ENCODE data around the gene LIFR. TPM values are rescaled to one million over a fixed set of nuclear protein-coding genes. Genes with fewer than 3 reads are reported as not detected.

The LIFR gene
- total RNA-seq, 1 donor from 2014 or later: 16.0 TPM

- Mint-ChIP-seq H3K36me3 (ENCODE audit: low read depth, unreplicated experiment) (no peaks in the 10 kb centered on the region), H3K9me3 (ENCODE audit: unreplicated experiment) (no peaks in the 10 kb centered on the region), H3K4me3 (ENCODE audit: unreplicated experiment) (peak overlapping the region; percentile 90), H3K4me1 (ENCODE audit: low read depth, unreplicated experiment) (peaks cover 9% of the 10 kb centered on the region), H3K27ac (ENCODE audit: unreplicated experiment) (no peak overlapping the region), H3K27me3 (ENCODE audit: low read depth, unreplicated experiment) (peaks cover 11% of the 10 kb centered on the region)
- Histone ChIP-seq H4K20me1 (ENCODE audit: insufficient read depth, low read length) (peaks cover 17% of the 10 kb centered on the region), H3K4me1 (ENCODE audit: insufficient read depth, low read length) (peaks cover 8% of the 10 kb centered on the region), H3K27me3 (ENCODE audit: insufficient read depth, low read length) (peaks cover 4% of the 10 kb centered on the region), H3K27ac (ENCODE audit: low read depth, low read length) (no peak overlapping the region), H3K9ac (ENCODE audit: low read length) (no peak overlapping the region), H3K4me3 (ENCODE audit: insufficient read depth, low read depth, low read length) (peak overlapping the region; percentile 80), H3K4me2 (ENCODE audit: low read length) (peak overlapping the region; percentile 92), H3K79me2 (ENCODE audit: insufficient read depth, low read length) (peaks cover 10% of the 10 kb centered on the region), H3K36me3 (ENCODE audit: insufficient read depth, low read length) (no peaks in the 10 kb centered on the region), H2AFZ (ENCODE audit: low read depth, low read length) (no peak overlapping the region), H3K9me3 (ENCODE audit: insufficient read depth, low read depth, low read length) (no peaks in the 10 kb centered on the region)
- DNase-seq (ENCODE audit: low read depth) (no peak), FAIRE-seq (no peak)
- TF ChIP-seq EZH2 (IDR thresholded peaks at IDR 0.05; ENCODE audit: insufficient read depth, low read length): no peak
- TF ChIP-seq CTCF (IDR thresholded peaks at IDR 0.05; ENCODE audit: insufficient read depth, low read depth, low read length): no peak
Measured at GRCh38 chr5:38557792-38558191, 1.3 kb upstream of the LIFR start.

GRCh38 chr5:38557308-38557710, 863 bp upstream of the LIFR start:
- peak overlapping the region; percentile 66 for H3K27ac Mint-ChIP-seq (ENCODE audit: unreplicated experiment)
- Histone ChIP-seq H3K9me3 (ENCODE audit: insufficient read depth, low read depth, low read length) (no peaks in the 10 kb centered on the region), H4K20me1 (ENCODE audit: insufficient read depth, low read length) (peaks cover 17% of the 10 kb centered on the region), H3K4me1 (ENCODE audit: insufficient read depth, low read length) (peaks cover 8% of the 10 kb centered on the region), H3K27me3 (ENCODE audit: insufficient read depth, low read length) (peaks cover 2% of the 10 kb centered on the region), H3K9ac (ENCODE audit: low read length) (peak overlapping the region; percentile 91), H3K36me3 (ENCODE audit: insufficient read depth, low read length) (no peaks in the 10 kb centered on the region), H3K79me2 (ENCODE audit: insufficient read depth, low read length) (peaks cover 11% of the 10 kb centered on the region), H3K27ac (ENCODE audit: low read depth, low read length) (peak overlapping the region; percentile 88), H2AFZ (ENCODE audit: low read depth, low read length) (peak overlapping the region; percentile 97), H3K4me3 (ENCODE audit: insufficient read depth, low read depth, low read length) (peak overlapping the region; percentile 80), H3K4me2 (ENCODE audit: low read length) (peak overlapping the region; percentile 92)
- H3K9me3 Mint-ChIP-seq (ENCODE audit: unreplicated experiment): no peaks in the 10 kb centered on the region
- no peak for TF ChIP-seq CTCF (IDR thresholded peaks at IDR 0.05; ENCODE audit: insufficient read depth, low read depth, low read length)
- no peak for TF ChIP-seq EZH2 (IDR thresholded peaks at IDR 0.05; ENCODE audit: insufficient read depth, low read length)
- H3K36me3 Mint-ChIP-seq (ENCODE audit: low read depth, unreplicated experiment): no peaks in the 10 kb centered on the region
- H3K4me3 Mint-ChIP-seq (ENCODE audit: unreplicated experiment): peak overlapping the region; percentile 90
- peaks cover 11% of the 10 kb centered on the region for H3K27me3 Mint-ChIP-seq (ENCODE audit: low read depth, unreplicated experiment)
- FAIRE-seq (no peak), DNase-seq (ENCODE audit: low read depth) (no peak)
- H3K4me1 Mint-ChIP-seq (ENCODE audit: low read depth, unreplicated experiment): peaks cover 10% of the 10 kb centered on the region

- Histone ChIP-seq H3K9me3 (ENCODE audit: insufficient read depth, low read depth, low read length) (no peaks in the 10 kb centered on the region), H3K27ac (ENCODE audit: low read depth, low read length) (peak overlapping the region; percentile 51), H3K4me2 (ENCODE audit: low read length) (peak overlapping the region; percentile 90), H3K79me2 (ENCODE audit: insufficient read depth, low read length) (peaks cover 14% of the 10 kb centered on the region), H3K36me3 (ENCODE audit: insufficient read depth, low read length) (no peaks in the 10 kb centered on the region), H3K9ac (ENCODE audit: low read length) (peak overlapping the region; percentile 78), H2AFZ (ENCODE audit: low read depth, low read length) (peak overlapping the region; percentile 72), H4K20me1 (ENCODE audit: insufficient read depth, low read length) (peaks cover 17% of the 10 kb centered on the region), H3K27me3 (ENCODE audit: insufficient read depth, low read length) (no peaks in the 10 kb centered on the region), H3K4me3 (ENCODE audit: insufficient read depth, low read depth, low read length) (peak overlapping the region; percentile 73), H3K4me1 (ENCODE audit: insufficient read depth, low read length) (peaks cover 10% of the 10 kb centered on the region)
- DNase-seq (ENCODE audit: low read depth) (no peak), FAIRE-seq (no peak)
- Mint-ChIP-seq H3K36me3 (ENCODE audit: low read depth, unreplicated experiment) (no peaks in the 10 kb centered on the region), H3K27ac (ENCODE audit: unreplicated experiment) (no peak overlapping the region), H3K27me3 (ENCODE audit: low read depth, unreplicated experiment) (peaks cover under 1% of the 10 kb centered on the region), H3K4me3 (ENCODE audit: unreplicated experiment) (peak overlapping the region; percentile 93), H3K9me3 (ENCODE audit: unreplicated experiment) (no peaks in the 10 kb centered on the region), H3K4me1 (ENCODE audit: low read depth, unreplicated experiment) (peaks cover 17% of the 10 kb centered on the region)
- TF ChIP-seq CTCF (IDR thresholded peaks at IDR 0.05; ENCODE audit: insufficient read depth, low read depth, low read length): no peak
- no peak for TF ChIP-seq EZH2 (IDR thresholded peaks at IDR 0.05; ENCODE audit: insufficient read depth, low read length)
Measured at GRCh38 chr5:38556088-38556598, 303 bp downstream of the LIFR start.
